Anterior cingulate cortex (tissue), 58 donors: Measurements from ENCODE around the gene CEP57L1.
"Not testable (repeated sequence)": the region's sequence is repeated elsewhere in the genome, so short reads cannot be mapped to it uniquely, and the experiment has no call there.

Source experiments
- DNase-seq, 58 donors: peaks; one replicate each; lab custom pipeline; 2025; lab: John Stamatoyannopoulos, UW

The CEP57L1 gene

DNA sequence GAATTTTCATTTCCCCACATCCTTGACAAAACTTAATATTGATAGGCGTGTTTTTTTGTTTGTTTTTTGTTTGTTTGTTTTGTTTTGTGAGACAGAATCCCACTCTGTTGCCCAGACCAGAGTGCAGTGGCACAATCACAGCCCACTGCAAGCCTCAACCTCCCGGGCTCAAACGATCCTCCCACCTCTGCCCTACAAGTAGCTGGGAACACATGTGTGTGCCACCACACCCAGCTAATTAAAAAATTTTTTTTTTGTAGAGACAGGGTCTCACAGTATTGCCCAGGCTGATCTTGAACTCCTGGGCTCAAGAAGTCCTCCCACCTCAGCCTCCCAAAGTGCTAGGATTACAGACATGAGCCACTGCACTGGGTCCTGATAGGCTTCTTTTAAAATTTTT, 9.2 kb downstream of the CEP57L1 start:
- no peak for DNase-seq

DNA sequence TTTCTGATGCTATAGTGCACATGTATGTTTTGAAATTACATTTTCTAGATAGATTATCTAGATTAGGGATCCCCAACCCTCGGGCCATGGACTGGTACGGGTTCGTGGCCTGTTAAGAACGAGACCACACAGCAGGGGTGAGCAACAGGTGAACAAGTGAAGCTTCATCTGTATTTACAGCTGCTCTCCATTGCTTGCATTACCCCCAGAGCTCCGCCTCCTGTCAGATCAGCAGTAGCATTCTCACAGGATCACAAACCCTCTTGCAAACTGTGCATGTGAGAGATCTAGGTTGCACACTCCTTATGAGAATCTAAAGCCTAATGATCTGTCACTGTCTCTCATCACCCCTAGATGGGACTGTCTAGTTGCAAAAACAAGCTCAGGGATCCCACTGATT, 10.4 kb downstream of the CEP57L1 start:
- no peak for DNase-seq

DNA sequence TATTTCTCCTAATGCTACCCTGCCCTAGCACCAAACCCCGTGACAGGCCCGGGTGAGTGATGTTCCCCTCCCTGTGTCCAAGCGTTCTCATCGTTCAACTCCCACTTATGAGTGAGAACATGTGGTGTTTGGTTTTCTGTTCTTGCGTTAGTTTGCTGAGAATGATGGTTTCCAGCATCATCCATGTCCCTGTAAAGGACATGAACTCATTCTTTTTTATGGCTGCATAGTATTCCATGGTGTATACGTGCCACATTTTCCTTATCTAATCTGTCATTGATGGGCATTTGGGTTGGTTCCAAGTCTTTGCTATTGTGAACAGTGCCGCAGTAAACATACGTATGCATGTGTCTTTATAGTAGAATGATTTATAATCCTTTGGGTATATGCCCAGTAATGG, 14.4 kb downstream of the CEP57L1 start:
- DNase-seq: not testable (repeated sequence)

DNA sequence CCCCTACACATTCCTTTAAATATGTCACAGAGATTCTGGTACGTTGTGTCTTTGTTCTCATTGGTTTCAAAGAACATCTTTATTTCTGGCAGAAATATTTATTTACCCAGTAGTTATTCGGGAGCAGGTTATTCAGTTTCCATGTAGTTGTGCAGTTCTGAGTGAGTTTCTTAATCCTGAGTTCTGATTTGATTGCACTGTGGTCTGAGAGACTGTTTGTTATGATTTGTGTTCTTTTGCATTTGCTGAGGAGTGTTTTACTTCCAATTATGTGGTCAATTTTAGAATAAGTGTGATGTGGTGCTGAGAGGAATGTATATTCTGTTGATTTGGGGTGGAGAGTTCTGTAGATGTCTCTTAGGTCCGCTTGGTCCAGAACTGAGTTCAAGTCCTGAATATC, 17.4 kb downstream of the CEP57L1 start:
- DNase-seq: not testable (repeated sequence)

DNA sequence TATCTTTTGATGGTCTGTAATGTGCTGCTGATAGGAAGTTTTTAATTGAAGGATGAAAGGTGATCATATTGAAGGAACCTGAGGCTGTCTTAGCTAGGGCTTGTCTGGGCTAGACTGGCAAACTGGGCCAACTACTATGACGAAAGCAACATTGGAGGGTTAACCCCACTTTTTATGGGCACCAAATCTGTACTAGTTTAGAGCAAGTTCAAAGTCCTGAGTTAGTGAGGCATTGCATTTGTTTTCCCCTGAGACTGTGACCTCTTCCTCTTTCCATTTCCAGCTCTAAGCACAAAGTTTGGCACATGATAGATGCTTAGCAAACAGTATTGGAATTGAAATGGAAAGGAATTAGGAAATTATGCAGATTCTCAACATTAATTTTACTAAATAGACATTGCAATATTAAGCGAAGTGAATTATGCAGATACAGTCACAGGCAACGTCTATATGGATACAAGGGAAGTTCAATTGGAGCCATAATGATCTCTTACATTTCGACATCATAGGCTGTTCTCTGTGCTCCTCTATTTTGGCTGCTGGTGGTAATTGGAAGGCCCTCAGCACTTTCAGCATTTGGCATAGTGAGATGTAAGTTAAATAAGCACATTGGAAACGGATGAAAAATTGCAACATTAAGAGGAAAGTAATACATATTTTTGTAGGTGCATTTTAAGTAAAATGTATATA, 22.2 kb downstream of the CEP57L1 start:
- DNase-seq: no peak

DNA sequence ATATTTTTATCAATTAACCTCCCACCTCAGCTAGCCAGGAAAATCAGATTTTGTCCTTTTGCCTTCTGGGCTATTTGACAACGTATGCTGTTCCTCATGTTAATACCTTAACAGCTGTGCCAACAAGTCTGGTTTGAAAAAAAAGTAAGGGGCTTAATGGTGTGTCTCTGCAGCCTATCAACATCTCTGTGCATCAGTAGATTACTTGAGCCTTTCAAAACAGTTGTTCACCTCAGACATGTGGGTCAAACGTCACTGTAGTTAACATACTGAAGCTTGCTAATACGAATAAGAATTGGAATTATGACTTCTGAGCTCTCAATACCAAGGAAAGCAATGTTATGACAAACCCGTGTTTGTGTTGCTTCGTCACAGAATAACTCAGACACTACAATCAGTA, 23.0 kb downstream of the CEP57L1 start:
- DNase-seq: no peak

DNA sequence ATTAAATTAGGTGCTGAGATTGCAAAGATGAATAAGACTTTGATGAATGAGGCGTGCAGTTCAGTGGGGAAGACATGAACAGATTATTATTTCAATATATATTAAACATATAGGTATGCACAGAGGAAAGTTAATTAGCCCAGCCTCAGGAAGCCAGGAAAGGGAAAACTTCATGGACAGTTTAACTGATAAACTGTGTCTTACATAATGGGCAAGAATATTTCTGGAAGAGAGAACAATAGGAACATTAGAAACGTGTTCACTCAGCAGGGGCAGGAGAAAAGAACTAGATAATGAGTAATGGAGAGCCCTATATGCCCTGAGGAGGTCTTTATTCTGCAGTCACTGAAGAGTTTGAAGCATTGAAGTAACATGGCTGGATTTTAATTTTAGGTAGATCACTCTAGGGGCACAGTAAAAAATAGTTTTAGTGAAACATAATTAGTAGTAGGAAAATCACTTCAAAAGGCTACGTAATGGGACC, 23.6 kb downstream of the CEP57L1 start:
- DNase-seq: no peak

DNA sequence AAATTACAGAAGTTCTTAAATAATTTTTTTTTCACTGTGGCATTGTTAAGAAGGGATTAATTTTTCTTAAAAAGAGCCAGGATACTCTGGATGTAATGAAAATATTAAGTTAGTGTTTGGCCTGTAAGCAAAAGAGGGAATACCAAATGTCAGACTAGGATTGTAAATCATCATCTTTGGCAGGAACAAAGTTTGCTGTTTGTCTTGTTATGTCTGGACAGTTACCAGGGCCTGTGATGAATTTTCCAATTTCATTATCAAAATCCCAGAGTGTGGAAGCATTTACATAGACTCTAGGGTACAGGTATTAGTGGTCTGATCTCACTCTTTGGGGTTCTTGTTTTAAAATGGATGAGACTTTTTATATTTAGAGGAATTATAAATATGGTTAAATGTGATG, 26.1 kb downstream of the CEP57L1 start:
- no peak for DNase-seq

DNA sequence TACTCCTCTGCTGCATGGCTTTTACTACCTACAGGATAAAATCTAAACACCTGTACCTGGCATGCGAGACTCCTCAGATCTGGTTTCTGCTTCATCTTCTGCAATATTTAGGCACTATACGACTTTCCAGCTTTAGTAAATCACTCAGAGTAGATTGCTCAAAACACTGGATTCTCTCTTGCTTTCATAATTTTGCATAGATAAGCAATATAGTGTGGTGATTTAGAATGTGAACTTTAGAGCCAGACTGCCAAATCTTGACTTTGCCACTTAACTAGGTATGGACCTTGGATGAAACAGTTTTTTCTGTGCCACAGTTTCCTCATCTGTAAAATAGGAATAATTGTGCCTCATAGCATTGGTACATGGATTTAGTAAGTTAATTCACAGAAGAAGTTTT, 28.9 kb downstream of the CEP57L1 start:
- DNase-seq: no peak

DNA sequence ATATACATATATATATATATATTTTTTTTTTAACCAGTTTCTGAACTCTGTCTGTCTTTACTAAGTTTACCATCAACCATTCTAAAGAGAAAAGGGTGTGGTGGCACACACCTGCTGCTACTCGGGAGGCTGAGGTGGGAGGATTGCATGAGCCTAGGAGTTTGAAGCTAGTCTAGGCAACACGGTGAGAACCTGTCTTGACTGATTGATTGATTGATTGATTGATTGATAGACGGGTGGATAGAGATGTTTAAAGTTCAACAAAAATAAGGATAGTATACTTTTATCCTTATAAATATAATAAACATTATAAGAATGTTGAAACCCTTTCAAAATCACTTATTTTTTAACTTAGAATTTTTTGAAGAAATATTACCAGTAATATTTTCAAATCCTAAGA, 30.2 kb downstream of the CEP57L1 start:
- DNase-seq: no peak

DNA sequence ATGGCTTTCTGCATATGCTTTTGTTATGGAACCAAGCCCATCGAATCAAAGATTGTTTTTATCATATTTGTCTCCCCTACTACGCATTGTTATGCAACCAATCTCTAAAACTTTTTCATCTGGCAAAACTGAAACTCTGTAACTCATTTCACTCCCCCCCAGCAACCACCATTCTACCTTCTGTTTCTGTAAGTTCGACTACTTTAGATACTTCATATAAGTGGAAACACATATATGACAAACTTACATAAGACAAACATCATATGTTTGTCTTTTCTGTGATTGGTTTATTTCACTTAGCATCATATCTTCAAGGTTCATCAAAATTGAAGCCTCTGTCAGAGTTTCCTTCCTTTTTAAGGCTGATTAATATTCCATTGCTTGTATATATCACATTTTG, 34.8 kb downstream of the CEP57L1 start:
- DNase-seq: no peak

DNA sequence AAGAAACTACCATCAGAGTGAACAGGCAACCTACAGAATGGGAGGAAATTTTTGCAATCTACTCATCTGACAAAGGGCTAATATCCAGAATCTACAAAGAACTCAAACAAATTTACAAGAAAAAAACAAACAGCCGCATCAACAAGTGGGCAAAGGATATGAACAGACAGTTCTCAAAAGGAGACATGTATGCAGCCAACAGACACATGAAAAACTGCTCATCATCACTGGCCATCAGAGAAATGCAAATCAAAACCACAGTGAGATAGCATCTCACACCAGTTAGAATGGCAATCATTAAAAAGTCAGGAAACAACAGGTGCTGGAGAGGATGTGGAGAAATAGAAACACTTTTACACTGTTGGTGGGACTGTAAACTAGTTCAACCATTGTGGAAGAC, 40.3 kb downstream of the CEP57L1 start:
- not testable (repeated sequence) for DNase-seq

DNA sequence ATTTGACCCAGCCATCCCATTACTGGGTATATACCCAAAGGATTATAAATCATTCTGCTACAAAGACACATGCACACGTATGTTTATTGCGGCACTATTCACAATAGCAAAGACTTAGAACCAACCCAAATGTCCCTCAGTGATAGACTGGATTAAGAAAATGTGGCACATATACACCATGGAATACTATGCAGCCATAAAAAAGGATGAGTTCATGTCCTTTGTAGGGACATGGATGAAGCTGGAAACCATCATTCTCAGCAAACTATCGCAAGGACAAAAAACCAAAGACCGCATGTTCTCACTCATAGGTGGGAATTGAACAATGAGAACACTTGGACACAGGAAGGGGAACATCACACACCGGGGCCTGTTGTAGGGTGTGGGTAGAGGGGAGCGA, 40.7 kb downstream of the CEP57L1 start:
- DNase-seq: not testable (repeated sequence)

DNA sequence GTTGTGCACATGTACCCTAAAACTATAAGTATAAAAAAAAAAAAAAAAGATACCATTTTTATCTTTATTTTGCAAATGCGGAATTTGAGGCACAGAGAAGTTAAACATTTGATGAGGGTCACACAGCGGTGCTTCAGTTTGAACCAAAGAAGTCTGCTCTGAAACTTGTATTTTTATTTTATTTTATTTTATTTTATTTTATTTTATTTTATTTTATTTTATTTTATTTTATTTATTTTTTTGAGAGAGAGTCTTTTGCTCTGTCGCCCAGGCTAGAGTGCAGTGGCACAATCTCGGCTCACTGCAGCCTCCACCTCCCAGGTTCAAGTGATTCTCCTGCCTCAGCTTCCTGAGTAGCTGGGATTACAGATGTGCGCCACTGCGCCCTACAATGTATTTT, 41.2 kb downstream of the CEP57L1 start:
- not testable (repeated sequence) for DNase-seq

DNA sequence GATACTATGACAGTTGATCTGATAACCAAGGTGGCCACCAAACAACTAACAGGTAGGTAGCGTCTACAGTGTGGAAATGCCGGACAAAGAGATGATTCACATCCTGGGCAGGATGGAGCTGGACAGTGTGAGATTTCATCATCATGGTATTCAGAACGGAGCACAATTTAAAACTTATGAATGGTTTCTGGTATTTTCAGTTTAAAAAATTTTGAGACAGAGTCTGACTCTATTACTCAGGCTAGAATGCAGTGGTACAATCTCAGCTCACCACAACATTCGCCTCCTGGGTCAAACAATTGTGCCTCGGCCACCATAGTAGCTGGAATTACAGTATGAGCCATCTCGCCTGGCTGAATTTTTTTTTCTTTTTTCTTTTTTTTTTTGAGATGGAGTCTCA, 43.8 kb downstream of the CEP57L1 start:
- no peak for DNase-seq

DNA sequence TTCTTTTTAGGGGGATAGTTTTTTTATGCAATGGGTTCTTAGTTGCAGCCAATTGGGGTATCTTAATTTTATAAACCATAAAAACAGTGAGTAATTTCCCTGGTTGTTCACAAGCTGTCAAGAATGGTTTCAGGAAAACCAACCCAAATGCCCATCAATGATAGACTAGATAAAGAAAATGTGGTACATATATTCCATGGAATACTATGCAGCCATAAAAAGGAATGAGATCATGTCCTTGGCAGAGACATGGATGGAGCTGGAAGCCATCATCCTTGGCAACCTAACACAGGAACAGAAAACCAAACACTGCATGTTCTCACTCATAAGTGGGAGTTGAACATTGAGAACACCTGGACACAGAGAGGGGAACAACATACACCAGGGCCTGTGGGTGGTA, 46.8 kb downstream of the CEP57L1 start:
- DNase-seq: not testable (repeated sequence)

DNA sequence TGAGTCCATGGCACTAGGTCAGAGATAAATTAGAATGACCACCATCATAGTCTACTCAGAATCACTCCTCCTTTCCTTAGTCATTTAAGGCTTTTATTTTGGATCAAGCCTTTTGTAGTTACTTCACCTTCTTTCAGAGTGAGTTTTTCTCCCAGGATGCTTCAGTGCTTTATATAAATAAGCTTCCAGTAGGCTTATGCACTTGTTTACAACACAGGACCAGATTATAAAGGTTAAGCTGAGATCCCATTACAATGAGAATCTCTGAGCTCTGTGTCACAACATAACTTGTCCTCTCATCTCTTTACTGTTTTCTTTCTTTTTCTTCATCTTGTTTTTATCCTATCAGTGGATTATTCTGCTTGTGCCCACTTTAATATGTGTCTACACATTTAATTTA, 47.9 kb downstream of the CEP57L1 start:
- no peak for DNase-seq

DNA sequence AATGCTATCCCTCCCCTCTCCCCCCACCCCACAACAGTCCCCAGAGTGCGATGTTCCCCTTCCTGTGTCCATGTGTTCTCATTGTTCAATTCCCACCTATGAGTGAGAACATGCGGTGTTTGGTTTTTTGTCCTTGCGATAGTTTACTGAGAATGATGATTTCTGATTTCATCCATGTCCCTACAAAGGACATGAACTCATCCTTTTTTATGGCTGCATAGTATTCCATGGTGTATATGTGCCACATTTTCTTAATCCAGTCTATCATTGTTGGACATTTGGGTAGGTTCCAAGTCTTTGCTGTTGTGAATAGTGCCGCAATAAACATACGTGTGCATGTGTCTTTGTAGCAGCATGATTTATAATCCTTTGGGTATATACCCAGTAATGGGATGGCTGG, 52.9 kb downstream of the CEP57L1 start:
- DNase-seq: not testable (repeated sequence)

DNA sequence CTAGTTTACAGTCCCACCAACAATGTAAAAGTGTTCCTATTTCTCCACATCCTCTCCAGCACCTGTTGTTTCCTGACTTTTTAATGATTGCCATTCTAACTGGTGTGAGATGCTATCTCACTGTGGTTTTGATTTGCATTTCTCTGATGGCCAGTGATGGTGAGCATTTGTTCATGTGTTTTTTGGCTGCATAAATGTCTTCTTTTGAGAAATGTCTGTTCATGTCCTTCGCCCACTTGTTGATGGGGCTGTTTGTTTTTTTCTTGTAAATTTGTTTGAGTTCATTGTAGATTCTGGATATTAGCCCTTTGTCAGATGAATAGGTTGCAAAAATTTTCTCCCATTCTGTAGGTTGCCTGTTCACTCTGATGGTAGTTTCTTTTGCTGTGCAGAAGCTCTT, 53.4 kb downstream of the CEP57L1 start:
- DNase-seq: not testable (repeated sequence)

DNA sequence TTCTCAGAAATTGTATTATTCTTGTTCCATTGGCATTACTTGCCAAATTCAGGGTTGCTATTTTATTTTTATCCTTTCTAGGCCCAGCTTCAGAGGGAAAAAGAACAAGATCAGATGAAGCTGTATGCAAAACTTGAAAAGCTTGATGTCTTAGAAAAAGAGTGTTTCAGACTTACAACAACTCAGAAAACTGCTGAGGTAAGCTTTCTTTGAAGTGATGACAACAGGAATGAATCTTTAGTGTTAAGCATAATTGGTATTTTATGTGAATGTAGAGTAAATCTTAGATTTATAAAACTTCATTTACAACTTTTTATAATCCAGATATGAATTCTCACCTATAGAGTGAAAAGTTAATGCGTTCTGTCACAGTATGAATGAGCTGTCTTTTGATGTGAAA, 58.4 kb downstream of the CEP57L1 start:
- no peak for DNase-seq

DNA sequence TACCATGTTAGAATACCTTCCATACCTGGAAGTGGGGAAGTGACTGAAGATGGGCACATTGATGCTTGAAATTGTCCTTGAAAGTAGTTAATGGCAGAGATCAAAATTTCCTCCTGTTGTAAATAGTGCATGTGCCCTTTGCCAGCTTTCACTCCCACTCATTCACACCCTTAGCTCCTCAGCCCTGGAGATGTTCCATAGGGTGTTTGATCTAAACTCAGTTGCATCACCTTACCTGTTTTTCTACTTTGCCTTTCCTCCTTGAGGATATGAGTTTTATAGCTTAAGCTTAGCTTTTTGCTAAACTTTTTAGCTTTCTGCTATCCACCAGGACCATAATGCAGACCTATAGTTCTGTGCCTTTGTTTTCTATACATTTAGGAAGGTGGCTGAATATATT, 69.0 kb downstream of the CEP57L1 start:
- DNase-seq: no peak

DNA sequence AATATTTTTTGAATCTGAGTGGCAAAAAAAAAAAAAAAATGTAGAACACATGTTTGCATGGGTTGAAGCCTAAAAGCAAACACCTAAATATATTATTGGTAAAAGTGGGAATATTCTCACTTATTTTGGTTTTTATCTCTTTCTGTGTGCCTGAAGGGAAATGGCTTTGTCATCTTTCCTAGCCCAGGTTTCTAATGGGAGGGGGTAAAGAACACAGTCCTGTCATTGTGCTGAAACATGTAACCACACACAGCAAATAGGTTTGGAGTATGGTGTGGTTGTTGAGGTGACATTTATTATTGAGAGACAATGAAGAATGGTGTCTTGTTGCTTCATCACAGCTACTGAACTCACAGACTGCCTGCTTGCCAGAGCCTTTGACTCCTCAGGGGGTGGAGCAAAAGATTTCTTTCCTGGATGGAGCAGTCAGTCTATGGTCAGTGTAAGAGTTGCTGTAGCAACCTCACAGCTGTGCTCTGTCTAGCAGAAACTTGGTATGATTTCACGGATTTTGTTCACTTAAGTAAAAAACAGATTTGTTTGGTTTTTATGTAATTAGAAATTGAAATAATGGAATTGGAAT, 70.2 kb downstream of the CEP57L1 start:
- peak in 1 of 58 donors; percentile 16 for DNase-seq
